IPS DF 4.7 (cell line): ENCODE data around the gene AP3S2.
"Not testable (repeated sequence)": the region's sequence is repeated elsewhere in the genome, so short reads cannot be mapped to it uniquely, and the experiment has no call there.

Experiments used
- DNase-seq: peaks from one replicate; pipeline ENCODE4 v3.0.0-alpha.2; 2013; ENCODE audit warnings: low spot score; ENCODE audit errors: extremely low read depth

Gene AP3S2

GRCh38 chr15:89834465-89835175 is 59.2 kb downstream of the AP3S2 start:
- not testable (repeated sequence) for DNase-seq

GRCh38 chr15:89833966-89834365 is 59.8 kb downstream of the AP3S2 start:
- DNase-seq: no peak

- no peak for DNase-seq
Observed at GRCh38 chr15:89830639-89831038, 63.2 kb downstream of the AP3S2 start.

GRCh38 chr15:89829616-89830440 is 64.0 kb downstream of the AP3S2 start:
- no peak for DNase-seq

GRCh38 chr15:89829161-89829560 is 64.6 kb downstream of the AP3S2 start:
- no peak for DNase-seq

GRCh38 chr15:89828281-89829145 is 65.3 kb downstream of the AP3S2 start:
- no peak for DNase-seq

GRCh38 chr15:89827829-89828228 is 66.0 kb downstream of the AP3S2 start:
- no peak for DNase-seq

- DNase-seq: no peak
Observed at GRCh38 chr15:89826671-89827655, 66.8 kb downstream of the AP3S2 start.

- no peak for DNase-seq
Observed at GRCh38 chr15:89825271-89825940, 68.4 kb downstream of the AP3S2 start.

- DNase-seq: no peak
Observed at GRCh38 chr15:89824607-89824867, 69.3 kb downstream of the AP3S2 start.

GRCh38 chr15:89823836-89824606 is 69.8 kb downstream of the AP3S2 start:
- DNase-seq: no peak

- DNase-seq: no peak
Observed at GRCh38 chr15:89822951-89823711, 70.7 kb downstream of the AP3S2 start.

- DNase-seq: no peak
Observed at GRCh38 chr15:89822611-89822950, 71.2 kb downstream of the AP3S2 start.

GRCh38 chr15:89822026-89822425 is 71.8 kb downstream of the AP3S2 start:
- DNase-seq: no peak

- DNase-seq: no peak
Observed at GRCh38 chr15:89820666-89821611, 72.9 kb downstream of the AP3S2 start.

GRCh38 chr15:89818287-89818686 is 75.5 kb downstream of the AP3S2 start:
- no peak for DNase-seq

GRCh38 chr15:89817701-89818280 is 76.0 kb downstream of the AP3S2 start:
- no peak for DNase-seq
